HEK293 (cell line): ENCODE results near the gene SH3GL1.

Experiments
- CTCF ChIA-PET: fragments of 350-600 bp; formaldehyde crosslinking; extraction: SDS; loops from one replicate; lab custom pipeline; 2021; ENCODE audit warnings: antibody characterized with exemption; lab: Yijun Ruan, JAX
- POLR2A ChIA-PET: fragments of 300-600 bp; formaldehyde crosslinking; extraction: SDS; loops from one replicate; lab custom pipeline; 2020; ENCODE audit warnings: antibody characterized with exemption, inconsistent platforms; lab: Yijun Ruan, JAX
- H3K27ac ChIP-seq: fragments of 200-500 bp; sonication (Bioruptor generic); 2 replicates; pipeline ENCODE4 v1.5.1; 2014; ENCODE audit warnings: low read depth, low read length, control low read depth, inconsistent platforms; ENCODE audit errors: extremely low read depth
- H3K36me3 ChIP-seq, 2 experiments: fragments of 200-500 bp in 1 of 2; sonication (Bioruptor generic) in 1 of 2; 1 replicate in 1 of 2; 2 replicates in 1 of 2; pipeline ENCODE4 v1.5.1; 2014 to 2017; ENCODE audit warnings: inconsistent platforms in 2 of 2, low read length in 2 of 2; ENCODE audit not compliant: control insufficient read depth in 2 of 2, insufficient read depth in 1 of 2
- H3K4me1 ChIP-seq: fragments of 200-500 bp; sonication (Bioruptor generic); 2 replicates; pipeline ENCODE4 v1.5.1; 2014; ENCODE audit warnings: mild to moderate bottlenecking, low read length, inconsistent platforms; ENCODE audit not compliant: control insufficient read depth, insufficient read depth
- H3K4me3 ChIP-seq: 2 replicates; pipeline ENCODE4 v1.5.1; 2011; ENCODE audit warnings: low read depth, mild to moderate bottlenecking, control low read depth, low read length, moderate library complexity
- H3K9me3 ChIP-seq: fragments of 200-500 bp; sonication (Bioruptor generic); 2 replicates; pipeline ENCODE4 v1.5.1; 2014; ENCODE audit warnings: low read depth, low read length, inconsistent platforms; ENCODE audit not compliant: control insufficient read depth, insufficient read depth
- GLIS2 ChIP-seq: fragments of 450-650 bp; formaldehyde crosslinking; IDR thresholded peaks from 2 replicates; pipeline ENCODE4 v1.5.1; 2016; ENCODE audit warnings: missing biosample characterization, missing genetic modification characterization
- HOXD13 ChIP-seq: sonication (generic); formaldehyde crosslinking; IDR thresholded peaks from 2 replicates; pipeline ENCODE4 v1.8.0; 2022; ENCODE audit warnings: missing genetic modification reagents, borderline replicate concordance
- REST ChIP-seq: fragments of 450-650 bp; formaldehyde crosslinking; IDR thresholded peaks from 2 replicates; pipeline ENCODE4 v1.5.1; 2016; ENCODE audit warnings: missing biosample characterization, missing genetic modification characterization
- ZBTB10 ChIP-seq: fragments of 450-650 bp; formaldehyde crosslinking; IDR thresholded peaks from 2 replicates; pipeline ENCODE4 v1.5.1; 2016; ENCODE audit warnings: missing biosample characterization, missing genetic modification characterization
- ZBTB20 ChIP-seq: fragments of 450-650 bp; formaldehyde crosslinking; IDR thresholded peaks from 2 replicates; pipeline ENCODE4 v1.5.1; 2016; ENCODE audit warnings: missing biosample characterization, missing genetic modification characterization
- ZBTB48 ChIP-seq: fragments of 450-650 bp; formaldehyde crosslinking; IDR thresholded peaks from 2 replicates; pipeline ENCODE4 v1.5.1; 2016; ENCODE audit warnings: missing biosample characterization, missing genetic modification characterization
- ZBTB7A ChIP-seq: fragments of 450-650 bp; formaldehyde crosslinking; IDR thresholded peaks from 2 replicates; pipeline ENCODE4 v1.5.1; 2016; ENCODE audit warnings: low read depth, missing biosample characterization, missing genetic modification characterization
- ZIC2 ChIP-seq: fragments of 450-650 bp; formaldehyde crosslinking; IDR thresholded peaks from 2 replicates; pipeline ENCODE4 v1.5.1; 2016; ENCODE audit warnings: missing biosample characterization, missing genetic modification characterization
- ZNF114 ChIP-seq: fragments of 450-650 bp; formaldehyde crosslinking; IDR thresholded peaks from 2 replicates; pipeline ENCODE4 v1.5.0; 2017; ENCODE audit warnings: missing biosample characterization, missing genetic modification characterization
- ZNF37A ChIP-seq: fragments of 450-650 bp; IDR thresholded peaks from 2 replicates; pipeline ENCODE4 v1.5.1; 2018; ENCODE audit warnings: missing biosample characterization, missing genetic modification characterization
- ZNF416 ChIP-seq: fragments of 450-650 bp; formaldehyde crosslinking; IDR thresholded peaks from 2 replicates; pipeline ENCODE4 v1.5.1; 2016; ENCODE audit warnings: missing biosample characterization, missing genetic modification characterization
- ZNF473 ChIP-seq: fragments of 450-650 bp; formaldehyde crosslinking; IDR thresholded peaks from 2 replicates; pipeline ENCODE4 v1.5.1; 2017; ENCODE audit warnings: missing biosample characterization, missing genetic modification characterization
- ZNF513 ChIP-seq: fragments of 450-650 bp; IDR thresholded peaks from 2 replicates; pipeline ENCODE4 v1.5.1; 2018; ENCODE audit warnings: missing biosample characterization, missing genetic modification characterization
- ZNF529 ChIP-seq: fragments of 450-650 bp; formaldehyde crosslinking; IDR thresholded peaks from 2 replicates; pipeline ENCODE4 v1.5.1; 2017; ENCODE audit warnings: missing genetic modification characterization, missing biosample characterization; ENCODE audit not compliant: insufficient replicate concordance
- ZNF549 ChIP-seq: fragments of 450-650 bp; IDR thresholded peaks from 2 replicates; pipeline ENCODE4 v1.5.1; 2018; ENCODE audit warnings: missing biosample characterization, missing genetic modification characterization, mild to moderate bottlenecking, inconsistent platforms, moderate library complexity
- ZNF558 ChIP-seq: fragments of 450-650 bp; formaldehyde crosslinking; IDR thresholded peaks from 2 replicates; pipeline ENCODE4 v1.5.1; 2016; ENCODE audit warnings: missing biosample characterization, missing genetic modification characterization
- ZNF610 ChIP-seq: fragments of 450-650 bp; formaldehyde crosslinking; IDR thresholded peaks from 2 replicates; pipeline ENCODE4 v1.5.1; 2016; ENCODE audit warnings: missing biosample characterization, missing genetic modification characterization, borderline replicate concordance
- ZNF677 ChIP-seq: fragments of 450-650 bp; IDR thresholded peaks from 2 replicates; pipeline ENCODE4 v1.5.0; 2018; ENCODE audit warnings: missing biosample characterization, mild to moderate bottlenecking, missing genetic modification characterization, moderate library complexity
- ZNF777 ChIP-seq: fragments of 450-650 bp; formaldehyde crosslinking; IDR thresholded peaks from 2 replicates; pipeline ENCODE4 v1.5.1; 2017; ENCODE audit warnings: missing biosample characterization, missing genetic modification characterization, borderline replicate concordance
- TF ChIP-seq, protein P1 (sequence below): fragments of 450-650 bp; IDR thresholded peaks from 2 replicates; pipeline ENCODE4 v1.5.1; 2018; ENCODE audit warnings: missing biosample characterization, mild to moderate bottlenecking, missing genetic modification characterization
- TF ChIP-seq, protein P2 (sequence below): fragments of 450-650 bp; formaldehyde crosslinking; IDR thresholded peaks from 2 replicates; pipeline ENCODE4 v1.5.1; 2016; ENCODE audit warnings: missing biosample characterization, missing genetic modification characterization, borderline replicate concordance
- TF ChIP-seq, protein P3 (sequence below): fragments of 450-650 bp; formaldehyde crosslinking; IDR thresholded peaks from 2 replicates; pipeline ENCODE4 v1.5.1; 2017; ENCODE audit warnings: missing biosample characterization, missing genetic modification characterization
- TF ChIP-seq, protein P4 (sequence below): fragments of 450-650 bp; formaldehyde crosslinking; IDR thresholded peaks from 2 replicates; pipeline ENCODE4 v1.5.1; 2017; ENCODE audit warnings: missing biosample characterization, missing genetic modification characterization

Gene SH3GL1

GRCh38 chr19:4402171-4403004, 2.0 kb upstream of the SH3GL1 start, which contains the start of gene CHAF1A:
Gene CHAF1A, plus strand, starts transcription at chr19:4402640. Its CDS starts 123 bp downstream, at chr19:4402763.
- ChIA-PET CTCF (interaction anchor here (0.8 to 3.0 kb wide), 5 partner anchors 9 to 135 kb away, joined by 4 to 40 read pairs (median 27); no protein-coding TSS in a partner anchor), POLR2A (interaction anchor here (0.7 to 1.7 kb wide), 17 partner anchors 8 to 566 kb away, joined by 3 to 19 read pairs (median 4); partner anchors contain the start of genes HDGFL2, KDM4B and MPND)
- Histone ChIP-seq H3K27ac (peak within 1 kb of the TSS; percentile 92), H3K36me3 (peaks cover 9 to 41% of the 10 kb centered on the region in 2 experiments), H3K4me3 (peak within 1 kb of the TSS; percentile 94), H3K4me1 (no peaks in the 10 kb centered on the region), H3K9me3 (no peaks in the 10 kb centered on the region)
- peak; percentile 45; the same call in 1 of the 2 replicates for TF ChIP-seq ZNF677
- TF ChIP-seq ZBTB48 (tag by site-specific recombination) = peak; percentile 82
- no peak for TF ChIP-seq HOXD13 (CRISPR knock-in tag)
- no peak for TF ChIP-seq ZNF777
- no peak for TF ChIP-seq ZNF558
- TF ChIP-seq, protein P1, sequence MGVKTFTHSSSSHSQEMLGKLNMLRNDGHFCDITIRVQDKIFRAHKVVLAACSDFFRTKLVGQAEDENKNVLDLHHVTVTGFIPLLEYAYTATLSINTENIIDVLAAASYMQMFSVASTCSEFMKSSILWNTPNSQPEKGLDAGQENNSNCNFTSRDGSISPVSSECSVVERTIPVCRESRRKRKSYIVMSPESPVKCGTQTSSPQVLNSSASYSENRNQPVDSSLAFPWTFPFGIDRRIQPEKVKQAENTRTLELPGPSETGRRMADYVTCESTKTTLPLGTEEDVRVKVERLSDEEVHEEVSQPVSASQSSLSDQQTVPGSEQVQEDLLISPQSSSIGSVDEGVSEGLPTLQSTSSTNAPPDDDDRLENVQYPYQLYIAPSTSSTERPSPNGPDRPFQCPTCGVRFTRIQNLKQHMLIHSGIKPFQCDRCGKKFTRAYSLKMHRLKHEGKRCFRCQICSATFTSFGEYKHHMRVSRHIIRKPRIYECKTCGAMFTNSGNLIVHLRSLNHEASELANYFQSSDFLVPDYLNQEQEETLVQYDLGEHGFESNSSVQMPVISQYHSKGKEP (tag by site-specific recombination) = peak; percentile 37; the same call in 1 of the 2 replicates
- TF ChIP-seq, protein P2, sequence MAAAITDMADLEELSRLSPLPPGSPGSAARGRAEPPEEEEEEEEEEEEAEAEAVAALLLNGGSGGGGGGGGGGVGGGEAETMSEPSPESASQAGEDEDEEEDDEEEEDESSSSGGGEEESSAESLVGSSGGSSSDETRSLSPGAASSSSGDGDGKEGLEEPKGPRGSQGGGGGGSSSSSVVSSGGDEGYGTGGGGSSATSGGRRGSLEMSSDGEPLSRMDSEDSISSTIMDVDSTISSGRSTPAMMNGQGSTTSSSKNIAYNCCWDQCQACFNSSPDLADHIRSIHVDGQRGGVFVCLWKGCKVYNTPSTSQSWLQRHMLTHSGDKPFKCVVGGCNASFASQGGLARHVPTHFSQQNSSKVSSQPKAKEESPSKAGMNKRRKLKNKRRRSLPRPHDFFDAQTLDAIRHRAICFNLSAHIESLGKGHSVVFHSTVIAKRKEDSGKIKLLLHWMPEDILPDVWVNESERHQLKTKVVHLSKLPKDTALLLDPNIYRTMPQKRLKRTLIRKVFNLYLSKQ (tag by site-specific recombination) = no peak
- TF ChIP-seq ZNF416 (tag by site-specific recombination) = no peak
- TF ChIP-seq ZNF549 (tag by site-specific recombination) = no peak
- TF ChIP-seq, protein P3, sequence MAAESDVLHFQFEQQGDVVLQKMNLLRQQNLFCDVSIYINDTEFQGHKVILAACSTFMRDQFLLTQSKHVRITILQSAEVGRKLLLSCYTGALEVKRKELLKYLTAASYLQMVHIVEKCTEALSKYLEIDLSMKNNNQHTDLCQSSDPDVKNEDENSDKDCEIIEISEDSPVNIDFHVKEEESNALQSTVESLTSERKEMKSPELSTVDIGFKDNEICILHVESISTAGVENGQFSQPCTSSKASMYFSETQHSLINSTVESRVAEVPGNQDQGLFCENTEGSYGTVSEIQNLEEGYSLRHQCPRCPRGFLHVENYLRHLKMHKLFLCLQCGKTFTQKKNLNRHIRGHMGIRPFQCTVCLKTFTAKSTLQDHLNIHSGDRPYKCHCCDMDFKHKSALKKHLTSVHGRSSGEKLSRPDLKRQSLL (tag by site-specific recombination) = no peak
- no peak for TF ChIP-seq ZNF529 (tag by site-specific recombination)
- no peak for TF ChIP-seq REST
- no peak for TF ChIP-seq ZNF114 (tag by site-specific recombination)
- TF ChIP-seq GLIS2 = peak; percentile 77
- no peak for TF ChIP-seq ZBTB20 (tag by site-specific recombination)
- 0 out of 2 replicates have a peak, but pooled peaks have one; percentile 21 for TF ChIP-seq ZNF513 (tag by site-specific recombination)
- TF ChIP-seq ZBTB10 (tag by site-specific recombination) = peak; percentile 63; the same call in 1 of the 2 replicates
- no peak for TF ChIP-seq ZIC2 (tag by site-specific recombination)
- no peak for TF ChIP-seq ZNF37A (tag by site-specific recombination)
- no peak for TF ChIP-seq ZNF473 (tag by site-specific recombination)
- no peak for TF ChIP-seq ZNF610 (tag by site-specific recombination)
- TF ChIP-seq, protein P4, sequence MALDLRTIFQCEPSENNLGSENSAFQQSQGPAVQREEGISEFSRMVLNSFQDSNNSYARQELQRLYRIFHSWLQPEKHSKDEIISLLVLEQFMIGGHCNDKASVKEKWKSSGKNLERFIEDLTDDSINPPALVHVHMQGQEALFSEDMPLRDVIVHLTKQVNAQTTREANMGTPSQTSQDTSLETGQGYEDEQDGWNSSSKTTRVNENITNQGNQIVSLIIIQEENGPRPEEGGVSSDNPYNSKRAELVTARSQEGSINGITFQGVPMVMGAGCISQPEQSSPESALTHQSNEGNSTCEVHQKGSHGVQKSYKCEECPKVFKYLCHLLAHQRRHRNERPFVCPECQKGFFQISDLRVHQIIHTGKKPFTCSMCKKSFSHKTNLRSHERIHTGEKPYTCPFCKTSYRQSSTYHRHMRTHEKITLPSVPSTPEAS = no peak
- no peak for TF ChIP-seq ZBTB7A (tag by site-specific recombination)
